IMR-90 (cell line): ENCODE measurements around the gene SH3GL2. TPM values are rescaled to one million over a fixed set of nuclear protein-coding genes. Genes with fewer than 3 reads are reported as not detected.

ENCODE experiments used
- ATAC-seq: fragments of 200-7000 bp; cut with Tn5 transposase; 2 replicates; pipeline ENCODE4 v1.9.1; 2020; ENCODE audit warnings: low read depth, mild to moderate bottlenecking, moderate library complexity
- BruUV-seq: library from RNA; stranded (reverse); fragments of 400-500 nt; replicated peaks from 2 replicates; lab custom pipeline; 2021; lab: Mats Ljungman, UMichigan
- CTCF ChIA-PET: fragments of 300-600 bp; formaldehyde crosslinking; extraction: SDS; loops from one replicate; lab custom pipeline; 2021; ENCODE audit warnings: antibody characterized with exemption; lab: Yijun Ruan, JAX
- POLR2A ChIA-PET: fragments of 300-600 bp; sonication (Branson Sonifier 250); formaldehyde crosslinking; loops from one replicate; lab custom pipeline; 2022; ENCODE audit warnings: antibody characterized with exemption; ENCODE audit not compliant: unreplicated experiment; lab: Charles Lee
- DNase-seq: peaks from one replicate; pipeline ENCODE4 v3.0.0; 2013
- H2AFZ ChIP-seq: replicated peaks from 2 replicates; pipeline ENCODE3; 2013; ENCODE audit warnings: low read length, mild to moderate bottlenecking; ENCODE audit not compliant: poor library complexity
- H2AK5ac ChIP-seq: 2 replicates; pipeline ENCODE4 v1.6.1; 2013; ENCODE audit warnings: low read depth, low read length, inconsistent platforms
- H2AK9ac ChIP-seq: replicated peaks from 2 replicates; pipeline ENCODE3; 2013; ENCODE audit warnings: mild to moderate bottlenecking, low read depth, low read length, moderate library complexity; ENCODE audit not compliant: poor library complexity
- H2BK120ac ChIP-seq: 2 replicates; pipeline ENCODE4 v1.6.1; 2013; ENCODE audit warnings: low read depth, low read length, inconsistent platforms
- H2BK15ac ChIP-seq: 3 replicates; pipeline ENCODE4 v1.6.1; 2013; ENCODE audit warnings: low read depth, low read length, inconsistent platforms
- H2BK20ac ChIP-seq: 2 replicates; pipeline ENCODE4 v1.6.1; 2013; ENCODE audit warnings: low read depth, mild to moderate bottlenecking, inconsistent platforms, low read length, moderate library complexity
- H2BK5ac ChIP-seq: 2 replicates; pipeline ENCODE4 v1.6.1; 2013; ENCODE audit warnings: mild to moderate bottlenecking, low read depth, low read length, inconsistent platforms; ENCODE audit not compliant: poor library complexity, severe bottlenecking
- H3K14ac ChIP-seq: replicated peaks from 2 replicates; pipeline ENCODE4 v1.6.1; 2013; ENCODE audit warnings: low read depth, low read length, inconsistent platforms
- H3K18ac ChIP-seq: 2 replicates; pipeline ENCODE4 v1.6.1; 2013; ENCODE audit warnings: low read depth, low read length, control low read depth
- H3K23ac ChIP-seq: 2 replicates; pipeline ENCODE4 v1.6.1; 2013; ENCODE audit warnings: low read depth, low read length, inconsistent platforms
- H3K27ac ChIP-seq: 2 replicates; pipeline ENCODE4 v1.5.1; 2013; ENCODE audit warnings: mild to moderate bottlenecking, control low read depth, low read length; ENCODE audit not compliant: insufficient read depth
- H3K27me3 ChIP-seq: 2 replicates; pipeline ENCODE4 v1.6.1; 2013; ENCODE audit warnings: low read length; ENCODE audit not compliant: control insufficient read depth, insufficient read depth
- H3K36me3 ChIP-seq: 2 replicates; pipeline ENCODE4 v1.6.1; 2013; ENCODE audit warnings: low read length, mixed read lengths; ENCODE audit not compliant: control insufficient read depth, insufficient read depth
- H3K4ac ChIP-seq: 2 replicates; pipeline ENCODE4 v1.6.1; 2013; ENCODE audit warnings: low read depth, low read length, inconsistent platforms
- H3K4me1 ChIP-seq: 2 replicates; pipeline ENCODE4 v1.6.1; 2013; ENCODE audit warnings: low read length, mixed read lengths; ENCODE audit not compliant: control insufficient read depth, insufficient read depth
- H3K4me2 ChIP-seq: 2 replicates; pipeline ENCODE4 v1.6.1; 2013; ENCODE audit warnings: low read depth, mild to moderate bottlenecking, control low read depth, low read length, moderate library complexity
- H3K4me3 ChIP-seq: 2 replicates; pipeline ENCODE4 v1.5.1; 2013; ENCODE audit warnings: low read depth, mild to moderate bottlenecking, control low read depth, low read length, moderate library complexity; ENCODE audit not compliant: insufficient read depth
- H3K56ac ChIP-seq: 2 replicates; pipeline ENCODE4 v1.6.1; 2013; ENCODE audit warnings: low read length, inconsistent platforms; ENCODE audit not compliant: insufficient read depth; ENCODE audit errors: extremely low read depth
- H3K79me1 ChIP-seq, 2 experiments: 2 replicates each; pipeline ENCODE4 v1.6.1; 2013; ENCODE audit warnings: low read length in 2 of 2, inconsistent platforms in 1 of 2, low read depth in 1 of 2
- H3K9ac ChIP-seq: 2 replicates; pipeline ENCODE4 v1.6.1; 2013; ENCODE audit warnings: low read depth, low read length, control low read depth
- H3K9me1 ChIP-seq: 2 replicates; pipeline ENCODE4 v1.6.1; 2013; ENCODE audit warnings: low read length, inconsistent platforms; ENCODE audit not compliant: insufficient read depth
- H3K9me3 ChIP-seq: 2 replicates; pipeline ENCODE4 v1.6.1; 2013; ENCODE audit warnings: low read length; ENCODE audit not compliant: control insufficient read depth, insufficient read depth
- H4K20me1 ChIP-seq: 2 replicates; pipeline ENCODE4 v1.6.1; 2013; ENCODE audit warnings: low read length, inconsistent platforms; ENCODE audit not compliant: insufficient read depth
- H4K5ac ChIP-seq: 2 replicates; pipeline ENCODE4 v1.6.1; 2013; ENCODE audit warnings: mild to moderate bottlenecking, low read depth, low read length, control low read depth
- H4K8ac ChIP-seq, 2 experiments: 2 replicates each; pipeline ENCODE4 v1.6.1; 2013; ENCODE audit warnings: low read depth in 2 of 2, low read length in 2 of 2, control low read depth in 1 of 2, inconsistent platforms in 1 of 2
- H4K91ac ChIP-seq: 2 replicates; pipeline ENCODE4 v1.6.1; 2013; ENCODE audit warnings: low read depth, low read length, inconsistent platforms; ENCODE audit not compliant: insufficient read depth
- CEBPB ChIP-seq: IDR thresholded peaks from 2 replicates; pipeline ENCODE4 v1.6.1; 2012; ENCODE audit warnings: low read depth, low read length, improper control_type of control experiment
- CHD1 ChIP-seq: IDR thresholded peaks from 2 replicates; pipeline ENCODE4 v1.6.1; 2012; ENCODE audit warnings: low read depth, low read length, improper control_type of control experiment
- CTCF ChIP-seq: conservative IDR thresholded peaks from 2 replicates; pipeline ENCODE4 v1.5.1; 2012; ENCODE audit warnings: mild to moderate bottlenecking, low read depth, low read length, improper control_type of control experiment
- ELK1 ChIP-seq: fragments of 150-350 bp; IDR thresholded peaks from 2 replicates; pipeline ENCODE4 v1.6.1; 2016; ENCODE audit warnings: low read depth, mild to moderate bottlenecking, low read length, moderate library complexity, borderline replicate concordance
- FOS ChIP-seq: fragments of 150-350 bp; IDR thresholded peaks from 2 replicates; pipeline ENCODE4 v1.6.1; 2016; ENCODE audit warnings: low read depth, low read length
- MAZ ChIP-seq: IDR thresholded peaks from 2 replicates; pipeline ENCODE4 v1.6.1; 2012; ENCODE audit warnings: low read depth, mild to moderate bottlenecking, low read length, improper control_type of control experiment, moderate library complexity, borderline replicate concordance
- MXI1 ChIP-seq: IDR thresholded peaks from 2 replicates; pipeline ENCODE4 v1.6.1; 2012; ENCODE audit warnings: low read depth, mild to moderate bottlenecking, low read length, moderate library complexity, borderline replicate concordance
- NFE2L2 ChIP-seq: fragments of 150-350 bp; IDR thresholded peaks from 2 replicates; pipeline ENCODE4 v1.6.1; 2016; ENCODE audit warnings: low read depth, mild to moderate bottlenecking, low read length
- POLR2A ChIP-seq: IDR thresholded peaks from 2 replicates; pipeline ENCODE4 v1.6.1; 2012; ENCODE audit warnings: mild to moderate bottlenecking, low read depth, low read length
- RFX5 ChIP-seq: IDR thresholded peaks from 2 replicates; pipeline ENCODE4 v1.8.0; 2012; ENCODE audit warnings: low read depth, mild to moderate bottlenecking, low read length, moderate library complexity
- SMC3 ChIP-seq: fragments of 150-350 bp; IDR thresholded peaks from 2 replicates; pipeline ENCODE4 v1.6.1; 2016; ENCODE audit warnings: low read depth, mild to moderate bottlenecking, antibody characterized with exemption, low read length, moderate library complexity
- USF2 ChIP-seq: fragments of 150-350 bp; IDR thresholded peaks from 2 replicates; pipeline ENCODE4 v1.6.1; 2017; ENCODE audit warnings: mild to moderate bottlenecking, antibody characterized with exemption, low read length, low read depth
- WGBS, 2 experiments: methylation state at CpG; one replicate each; pipeline versions ENCODE4 v1.1.5 to v1.1.7; 2013; ENCODE audit warnings: missing lambda C conversion rate in 2 of 2; ENCODE audit not compliant: insufficient read length in 1 of 2; ENCODE audit errors: extremely low coverage in 2 of 2; 5-methylcytosine and 5-hydroxymethylcytosine counted together
- dilution Hi-C: fragments of 300-500 bp; cut with HindIII; formaldehyde crosslinking; loops from one replicate; pipeline ENCODE4 v1.14.3; 2018; ENCODE audit warnings: low sequenced_read_pairs; ENCODE audit not compliant: unreplicated experiment
- in situ Hi-C: fragments of 300-500 bp; cut with MboI; formaldehyde crosslinking; loops from 3 replicates; pipeline ENCODE4 v1.14.3; 2019; ENCODE audit warnings: low sequenced_read_pairs, inconsistent platforms, mixed read lengths
- intact Hi-C: fragments of 100-400 bp; cut with micrococcal nuclease; formaldehyde crosslinking; loops from 2 replicates; pipeline ENCODE4 v1.10.0; 2022
- polyA plus RNA-seq, 3 experiments: library from polyadenylated mRNA; depleted of rRNA; stranded (reverse); fragments of >200 nt; gene quantifications; 2 replicates each; pipeline ENCODE4 v1.2.3, GENCODE V29; 2012; ENCODE audit warnings: low replicate concordance in 1 of 3
- total RNA-seq: library from RNA; depleted of rRNA; stranded (reverse); fragments of >200 nt; gene quantifications from 2 replicates; pipeline ENCODE4 v1.2.3, GENCODE V29; 2012

The SH3GL2 gene
- total and polyA plus RNA-seq, 2 of the 4 experiments (the other 2 are of a cell fraction), result under 0.01 to 0.05 TPM

- no peak overlapping the region for H2BK120ac ChIP-seq
- no peak overlapping the region for H3K4me3 ChIP-seq
- H4K8ac ChIP-seq, result no peak overlapping the region
- H3K56ac ChIP-seq, result no peak overlapping the region
- H3K36me3 ChIP-seq, result no peaks in the 10 kb centered on the region
- no peak overlapping the region for H3K9ac ChIP-seq
- intact Hi-C loops, result no loop called here
- no peak overlapping the region for H3K27ac ChIP-seq
- H3K79me1 ChIP-seq, result no peaks in the 10 kb centered on the region
- H3K9me3 ChIP-seq, result no peaks in the 10 kb centered on the region
- in situ Hi-C loops, result no loop called here
- ATAC-seq (no peak), DNase-seq (no peak)
- no peak overlapping the region for H4K5ac ChIP-seq
- no peak overlapping the region for H3K14ac ChIP-seq
- H4K91ac ChIP-seq, result no peak overlapping the region
- H2BK20ac ChIP-seq, result no peak overlapping the region
- TF ChIP-seq MXI1, result no peak
- no peak for TF ChIP-seq SMC3
- TF ChIP-seq USF2, result no peak
- TF ChIP-seq CTCF, result no peak
- TF ChIP-seq MAZ, result no peak
- no peak for TF ChIP-seq CHD1
- TF ChIP-seq FOS, result no peak
- no peak for TF ChIP-seq NFE2L2
- TF ChIP-seq CEBPB, result no peak
- TF ChIP-seq RFX5, result no peak
- TF ChIP-seq POLR2A, result no peak
- no peak for TF ChIP-seq ELK1
- no peak overlapping the region for H3K18ac ChIP-seq
- no peak overlapping the region for H2AK5ac ChIP-seq
- no peak overlapping the region for H2BK5ac ChIP-seq
- no peak overlapping the region for H2AFZ ChIP-seq
- no peaks in the 10 kb centered on the region for H4K20me1 ChIP-seq
- H3K4me1 ChIP-seq, result no peaks in the 10 kb centered on the region
- POLR2A ChIA-PET, result no interaction called here
- no peak overlapping the region for H2AK9ac ChIP-seq
- H2BK15ac ChIP-seq, result no peak overlapping the region
- no TSS peak for BruUV-seq
- dilution Hi-C loops, result no loop called here
- no peak overlapping the region for H3K4me2 ChIP-seq
- H3K4ac ChIP-seq, result no peak overlapping the region
- WGBS, 2 experiments, result no CpG with 5 or more reads among the region's 3 CpGs
- H3K27me3 ChIP-seq, result no peaks in the 10 kb centered on the region
- H3K9me1 ChIP-seq, result no peaks in the 10 kb centered on the region
- CTCF ChIA-PET, result no interaction called here
- no peak overlapping the region for H3K23ac ChIP-seq
Observed at GRCh38 chr9:17660158-17660557, 81.3 kb downstream of the SH3GL2 start.
